DOHH2 (cell line): ENCODE data around the gene SLC9B2.

Source experiments
- H3F3A ChIP-seq: fragments of 200-600 bp; sonication (generic), shearing (Covaris generic); 2 replicates; pipeline ENCODE4 v1.6.0; 2016; ENCODE audit warnings: antibody characterized with exemption, mild to moderate bottlenecking; ENCODE audit not compliant: control insufficient read depth, insufficient read depth
- H3K27ac ChIP-seq: fragments of 200-600 bp; sonication (generic); 2 replicates; pipeline ENCODE4 v1.5.1; 2014; ENCODE audit warnings: low read depth, mild to moderate bottlenecking, low read length, moderate library complexity
- H3K27me3 ChIP-seq: fragments of 200-600 bp; sonication (generic); 2 replicates; pipeline ENCODE4 v1.6.1; 2014; ENCODE audit warnings: mild to moderate bottlenecking, low read length, mixed read lengths; ENCODE audit not compliant: control insufficient read depth
- H3K36me3 ChIP-seq: fragments of 200-600 bp; sonication (generic); 2 replicates; pipeline ENCODE4 v1.6.1; 2014; ENCODE audit warnings: mild to moderate bottlenecking, low read length, moderate library complexity, mixed read lengths; ENCODE audit not compliant: control insufficient read depth
- H3K4me1 ChIP-seq: fragments of 200-600 bp; sonication (generic); 2 replicates; pipeline ENCODE4 v1.6.1; 2014; ENCODE audit warnings: mild to moderate bottlenecking, low read length, mixed read lengths; ENCODE audit not compliant: control insufficient read depth
- H3K4me2 ChIP-seq: fragments of 200-600 bp; sonication (generic); 2 replicates; pipeline ENCODE4 v1.6.0; 2014; ENCODE audit warnings: mild to moderate bottlenecking, low read length, moderate library complexity
- H3K4me3 ChIP-seq: fragments of 200-600 bp; sonication (generic); 2 replicates; pipeline ENCODE4 v1.5.1; 2014; ENCODE audit warnings: mild to moderate bottlenecking, low read length, mixed read lengths
- H3K79me2 ChIP-seq: fragments of 200-600 bp; sonication (generic); 2 replicates; pipeline ENCODE4 v1.6.1; 2014; ENCODE audit warnings: mild to moderate bottlenecking, low read length, mixed read lengths; ENCODE audit not compliant: control insufficient read depth
- H3K9me2 ChIP-seq: fragments of 200-600 bp; sonication (generic); replicated peaks from 2 replicates; pipeline ENCODE4 v1.6.1; 2014; ENCODE audit warnings: mild to moderate bottlenecking, low read length, mixed read lengths; ENCODE audit not compliant: control insufficient read depth
- H3K9me3 ChIP-seq: fragments of 200-600 bp; sonication (generic); 2 replicates; pipeline ENCODE4 v1.6.1; 2014; ENCODE audit warnings: antibody characterized with exemption, low read length, mixed read lengths; ENCODE audit not compliant: control insufficient read depth, insufficient read depth
- H4K20me1 ChIP-seq: fragments of 200-600 bp; sonication (generic); 2 replicates; pipeline ENCODE4 v1.6.0; 2014; ENCODE audit warnings: low read depth, mild to moderate bottlenecking, antibody characterized with exemption, low read length, moderate library complexity; ENCODE audit not compliant: control insufficient read depth, insufficient read depth
- EZH2phosphoT487 ChIP-seq: fragments of 200-600 bp; sonication (generic); IDR thresholded peaks from 2 replicates; pipeline ENCODE4 v1.6.1; 2017; ENCODE audit warnings: borderline replicate concordance, mild to moderate bottlenecking, antibody characterized with exemption, low read length, moderate library complexity, mixed read lengths
- TF ChIP-seq, protein P1 (sequence below): fragments of 200-600 bp; sonication (generic); IDR thresholded peaks from one replicate; pipeline ENCODE4 v1.5.1; 2014; ENCODE audit warnings: antibody characterized with exemption, mild to moderate bottlenecking, low read depth, low read length; ENCODE audit not compliant: poor library complexity, severe bottlenecking

SLC9B2 gene

DNA sequence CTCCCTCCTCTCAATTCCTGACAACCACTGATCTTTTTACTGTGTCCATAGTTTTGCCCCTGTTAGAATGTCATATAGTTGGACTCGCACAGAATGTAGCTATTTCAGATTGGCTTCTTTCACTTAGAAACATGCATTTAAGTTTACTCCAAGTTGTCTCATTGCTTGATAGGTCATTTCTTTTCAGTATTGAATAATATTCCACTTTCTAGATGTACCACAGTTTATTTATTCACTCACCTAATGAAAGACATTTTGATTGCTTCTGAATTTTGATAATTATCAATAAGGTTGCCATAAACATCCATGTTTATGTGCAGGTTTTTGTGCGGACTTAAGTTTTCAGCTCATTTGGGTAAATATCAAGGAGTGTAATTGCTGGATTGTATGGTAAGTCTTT is 95.6 kb downstream of the SLC9B2 start:
- TF ChIP-seq EZH2phosphoT487, result no peak
- TF ChIP-seq, protein P1, sequence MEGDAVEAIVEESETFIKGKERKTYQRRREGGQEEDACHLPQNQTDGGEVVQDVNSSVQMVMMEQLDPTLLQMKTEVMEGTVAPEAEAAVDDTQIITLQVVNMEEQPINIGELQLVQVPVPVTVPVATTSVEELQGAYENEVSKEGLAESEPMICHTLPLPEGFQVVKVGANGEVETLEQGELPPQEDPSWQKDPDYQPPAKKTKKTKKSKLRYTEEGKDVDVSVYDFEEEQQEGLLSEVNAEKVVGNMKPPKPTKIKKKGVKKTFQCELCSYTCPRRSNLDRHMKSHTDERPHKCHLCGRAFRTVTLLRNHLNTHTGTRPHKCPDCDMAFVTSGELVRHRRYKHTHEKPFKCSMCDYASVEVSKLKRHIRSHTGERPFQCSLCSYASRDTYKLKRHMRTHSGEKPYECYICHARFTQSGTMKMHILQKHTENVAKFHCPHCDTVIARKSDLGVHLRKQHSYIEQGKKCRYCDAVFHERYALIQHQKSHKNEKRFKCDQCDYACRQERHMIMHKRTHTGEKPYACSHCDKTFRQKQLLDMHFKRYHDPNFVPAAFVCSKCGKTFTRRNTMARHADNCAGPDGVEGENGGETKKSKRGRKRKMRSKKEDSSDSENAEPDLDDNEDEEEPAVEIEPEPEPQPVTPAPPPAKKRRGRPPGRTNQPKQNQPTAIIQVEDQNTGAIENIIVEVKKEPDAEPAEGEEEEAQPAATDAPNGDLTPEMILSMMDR, result no peak
- Histone ChIP-seq H3K9me2 (no peaks in the 10 kb centered on the region), H3K27me3 (no peaks in the 10 kb centered on the region), H3K27ac (no peak overlapping the region), H3K9me3 (no peaks in the 10 kb centered on the region), H3K79me2 (no peaks in the 10 kb centered on the region), H4K20me1 (no peaks in the 10 kb centered on the region), H3F3A (no peaks in the 10 kb centered on the region), H3K4me1 (no peaks in the 10 kb centered on the region), H3K36me3 (no peaks in the 10 kb centered on the region), H3K4me2 (no peak overlapping the region), H3K4me3 (no peak overlapping the region)
